Measurements from ENCODE around the gene APOO. TPM values are rescaled to one million over a fixed set of nuclear protein-coding genes. Genes with fewer than 3 reads are reported as not detected.

The APOO gene
- polyA plus RNA-seq, 2 of the 4 experiments (the other 2 are of a cell fraction), result 33.5 to 59.4 TPM

DNA sequence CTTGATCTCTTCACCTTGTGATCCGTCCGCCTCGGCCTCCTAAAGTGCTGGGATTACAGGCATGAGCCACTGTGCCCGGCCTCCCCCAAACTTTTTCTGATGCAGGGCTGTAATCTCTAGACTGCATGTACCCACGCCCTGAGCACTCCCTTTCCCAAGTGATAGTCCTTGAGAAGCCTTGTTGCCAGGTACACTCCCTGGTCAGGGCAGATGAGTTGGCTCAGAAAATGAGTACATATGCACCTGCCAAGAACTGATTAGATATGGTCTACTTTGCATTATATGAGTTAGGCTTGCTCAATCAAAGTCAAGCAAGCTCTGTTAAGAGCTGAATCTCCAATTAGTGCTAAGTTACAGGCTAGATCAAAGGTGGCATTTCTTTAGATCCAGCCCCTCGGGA lies 20.3 kb downstream of the APOO start:
- TF ChIP-seq KDM5A (IDR thresholded peaks at IDR 0.05), result no peak
- no peak for TF ChIP-seq FOSL2 (IDR thresholded peaks at IDR 0.05)
- no peak for TF ChIP-seq FOSL2 (CRISPR knock-in tag; IDR thresholded peaks at IDR 0.05)
- TF ChIP-seq TP53 (CRISPR knock-in tag; IDR thresholded peaks at IDR 0.05), result no peak
- no peak for TF ChIP-seq KDM1A (IDR thresholded peaks at IDR 0.05; ENCODE audit: low read depth)
- TF ChIP-seq SMC3 (IDR thresholded peaks at IDR 0.05), result no peak
- peak overlapping the region; percentile 88 to 97 for H3K27ac ChIP-seq
- CTCF ChIA-PET, result interaction anchor here (3.0 to 3.4 kb wide), 2 partner anchors 14 to 105 kb away, joined by 21 to 32 read pairs; partner anchors contain the start of gene SAT1
- WGBS (ENCODE audit: missing lambda C conversion rate), result 85% methylated on average over 2 of the region's 6 CpGs
- FAIRE-seq, result no peak
- H3K4me1 ChIP-seq, result peaks cover 76% of the 10 kb centered on the region
- H3K9me3 ChIP-seq, result no peaks in the 10 kb centered on the region
- no peak for ATAC-seq
- POLR2A ChIA-PET, result interaction anchor here (2.9 kb wide), 1 partner anchor 104 kb away, joined by 46 read pairs; the partner anchor contains the start of gene SAT1
- H3K4me2 ChIP-seq, result no peak overlapping the region
- H3K4me3 ChIP-seq, result no peak overlapping the region
- no peak for DNase-seq (ENCODE audit: low read depth in 1 of 2, low spot score in 1 of 2)

DNA sequence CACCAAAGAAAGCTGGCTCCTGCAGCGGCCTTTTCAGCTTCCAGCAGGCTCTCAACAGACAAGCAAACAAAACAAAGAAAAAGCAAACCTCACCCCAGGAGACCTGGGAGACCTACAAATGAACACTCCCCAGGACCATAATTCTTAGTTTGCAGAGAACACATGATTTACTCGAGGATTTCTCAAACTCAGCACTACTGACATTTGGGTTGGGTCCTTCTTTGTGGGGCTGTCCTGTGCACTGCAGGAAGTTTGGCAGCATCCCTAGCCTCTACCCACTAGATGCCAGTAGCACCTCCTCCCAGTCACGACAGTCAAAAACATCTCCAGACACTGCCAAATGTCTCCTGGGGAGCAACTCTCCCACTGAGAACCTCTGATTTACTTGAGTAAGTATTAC lies 21.9 kb downstream of the APOO start:
- H3K4me2 ChIP-seq, result peak overlapping the region; percentile 62
- H3K9me3 ChIP-seq, result no peaks in the 10 kb centered on the region
- ChIA-PET CTCF (interaction anchor here (1.1 to 3.8 kb wide), 4 partner anchors 16 to 107 kb away, joined by 3 to 29 read pairs (median 5); partner anchors contain the start of gene SAT1), POLR2A (interaction anchor here (0.8 to 2.8 kb wide), 2 partner anchors 16 to 103 kb away, joined by 4 to 12 read pairs; partner anchors contain the start of gene SAT1)
- H3K4me1 ChIP-seq, result peaks cover 81% of the 10 kb centered on the region
- ATAC-seq (peak in 1 of 2 experiments; percentile 8; a peak in 2 of 6 replicates), FAIRE-seq (peak; percentile 59), DNase-seq (ENCODE audit: low read depth in 1 of 2, low spot score in 1 of 2) (peak in 1 of 2 experiments; percentile 59)
- peak overlapping the region; percentile 88 to 97 for H3K27ac ChIP-seq
- H3K4me3 ChIP-seq, result no peak overlapping the region
- 12% methylated on average over 3 of the region's 3 CpGs for WGBS (ENCODE audit: missing lambda C conversion rate)
- TF ChIP-seq JUN (IDR thresholded peaks at IDR 0.05), result 0 out of 5 replicates have a peak, but pooled peaks of 1 of the 2 experiments have one; percentile 15
- no peak for TF ChIP-seq SREBF2 (IDR thresholded peaks at IDR 0.05)
- no peak for TF ChIP-seq HDAC2 (IDR thresholded peaks at IDR 0.05)
- no peak for TF ChIP-seq KDM1A (IDR thresholded peaks at IDR 0.05; ENCODE audit: low read depth)
- TF ChIP-seq, protein P1, sequence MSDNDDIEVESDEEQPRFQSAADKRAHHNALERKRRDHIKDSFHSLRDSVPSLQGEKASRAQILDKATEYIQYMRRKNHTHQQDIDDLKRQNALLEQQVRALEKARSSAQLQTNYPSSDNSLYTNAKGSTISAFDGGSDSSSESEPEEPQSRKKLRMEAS (IDR thresholded peaks at IDR 0.05), result 0 out of 2 replicates have a peak, but pooled peaks have one; percentile 27
- TF ChIP-seq ZC3H11A (IDR thresholded peaks at IDR 0.05), result no peak
- no peak for TF ChIP-seq FOSB (CRISPR knock-in tag; IDR thresholded peaks at IDR 0.05)
- TF ChIP-seq HEYL (CRISPR knock-in tag; IDR thresholded peaks at IDR 0.05), result no peak
- no peak for TF ChIP-seq HOXB13 (CRISPR knock-in tag; IDR thresholded peaks at IDR 0.05; ENCODE audit: low read depth)
- TF ChIP-seq, protein P2, sequence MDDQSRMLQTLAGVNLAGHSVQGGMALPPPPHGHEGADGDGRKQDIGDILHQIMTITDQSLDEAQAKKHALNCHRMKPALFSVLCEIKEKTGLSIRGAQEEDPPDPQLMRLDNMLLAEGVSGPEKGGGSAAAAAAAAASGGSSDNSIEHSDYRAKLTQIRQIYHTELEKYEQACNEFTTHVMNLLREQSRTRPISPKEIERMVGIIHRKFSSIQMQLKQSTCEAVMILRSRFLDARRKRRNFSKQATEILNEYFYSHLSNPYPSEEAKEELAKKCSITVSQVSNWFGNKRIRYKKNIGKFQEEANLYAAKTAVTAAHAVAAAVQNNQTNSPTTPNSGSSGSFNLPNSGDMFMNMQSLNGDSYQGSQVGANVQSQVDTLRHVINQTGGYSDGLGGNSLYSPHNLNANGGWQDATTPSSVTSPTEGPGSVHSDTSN (IDR thresholded peaks at IDR 0.05), result no peak
- TF ChIP-seq KDM5A (IDR thresholded peaks at IDR 0.05), result no peak
- TF ChIP-seq TFCP2L1 (CRISPR knock-in tag; IDR thresholded peaks at IDR 0.05), result no peak
- TF ChIP-seq, protein P3, sequence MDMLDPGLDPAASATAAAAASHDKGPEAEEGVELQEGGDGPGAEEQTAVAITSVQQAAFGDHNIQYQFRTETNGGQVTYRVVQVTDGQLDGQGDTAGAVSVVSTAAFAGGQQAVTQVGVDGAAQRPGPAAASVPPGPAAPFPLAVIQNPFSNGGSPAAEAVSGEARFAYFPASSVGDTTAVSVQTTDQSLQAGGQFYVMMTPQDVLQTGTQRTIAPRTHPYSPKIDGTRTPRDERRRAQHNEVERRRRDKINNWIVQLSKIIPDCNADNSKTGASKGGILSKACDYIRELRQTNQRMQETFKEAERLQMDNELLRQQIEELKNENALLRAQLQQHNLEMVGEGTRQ (IDR thresholded peaks at IDR 0.05), result no peak
- TF ChIP-seq TP53 (CRISPR knock-in tag; IDR thresholded peaks at IDR 0.05), result no peak

DNA sequence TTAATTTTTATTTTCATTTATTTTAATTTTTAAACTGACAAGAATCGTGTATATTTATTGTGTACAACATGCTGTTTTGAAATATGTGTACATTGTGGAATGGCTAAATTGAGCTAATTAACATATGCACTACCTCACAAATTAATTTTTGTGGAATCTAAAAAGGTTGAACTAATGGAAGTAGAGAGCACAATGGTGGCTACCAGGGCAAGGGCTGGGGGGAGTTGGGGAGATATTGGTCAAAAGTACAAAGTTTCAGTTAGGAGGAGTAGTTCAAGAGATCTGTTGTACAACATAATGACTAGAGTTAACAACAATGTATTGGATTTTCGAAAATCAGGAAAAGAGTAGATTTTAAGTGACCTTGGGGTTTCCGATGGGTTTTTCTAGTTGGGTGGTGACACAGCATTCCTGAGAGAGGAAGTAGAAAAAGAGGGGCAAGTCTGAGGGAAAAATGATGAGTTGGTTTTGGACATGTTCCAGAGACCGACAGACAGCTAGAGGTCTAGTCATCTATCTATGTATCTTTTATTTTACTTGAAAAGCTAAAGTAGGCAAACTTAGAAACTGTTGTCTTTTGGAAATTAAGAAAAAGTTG lies 23.2 kb downstream of the APOO start:
- DNase-seq (ENCODE audit: low read depth in 1 of 2, low spot score in 1 of 2), result peak in 1 of 2 experiments; percentile 79
- 3% methylated on average over 4 of the region's 4 CpGs for WGBS (ENCODE audit: missing lambda C conversion rate)
- ChIA-PET CTCF (interaction anchor here (1.7 to 3.8 kb wide), 2 partner anchors 18 to 102 kb away, joined by 6 to 29 read pairs; partner anchors contain the start of gene SAT1), POLR2A (interaction anchor here (0.6 to 2.8 kb wide), 3 partner anchors 17 to 101 kb away, joined by 5 to 22 read pairs (median 12); partner anchors contain the start of gene SAT1)
- no peak for FAIRE-seq
- Histone ChIP-seq H3K4me3 (no peak overlapping the region), H3K27ac (peak overlapping the region; percentile 88 to 97), H3K9me3 (no peaks in the 10 kb centered on the region), H3K4me1 (peaks cover 75% of the 10 kb centered on the region), H3K4me2 (peak overlapping the region; percentile 62)
- ATAC-seq, result peak in 1 of 2 experiments; percentile 8; a peak in 1 of 6 replicates
- no peak for TF ChIP-seq ZFP36 (IDR thresholded peaks at IDR 0.05; ENCODE audit: borderline replicate concordance, partially characterized antibody)
- TF ChIP-seq, protein P4, sequence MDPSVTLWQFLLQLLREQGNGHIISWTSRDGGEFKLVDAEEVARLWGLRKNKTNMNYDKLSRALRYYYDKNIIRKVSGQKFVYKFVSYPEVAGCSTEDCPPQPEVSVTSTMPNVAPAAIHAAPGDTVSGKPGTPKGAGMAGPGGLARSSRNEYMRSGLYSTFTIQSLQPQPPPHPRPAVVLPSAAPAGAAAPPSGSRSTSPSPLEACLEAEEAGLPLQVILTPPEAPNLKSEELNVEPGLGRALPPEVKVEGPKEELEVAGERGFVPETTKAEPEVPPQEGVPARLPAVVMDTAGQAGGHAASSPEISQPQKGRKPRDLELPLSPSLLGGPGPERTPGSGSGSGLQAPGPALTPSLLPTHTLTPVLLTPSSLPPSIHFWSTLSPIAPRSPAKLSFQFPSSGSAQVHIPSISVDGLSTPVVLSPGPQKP (IDR thresholded peaks at IDR 0.05; ENCODE audit: low read depth, low read length), result no peak
- TF ChIP-seq CBX2 (IDR thresholded peaks at IDR 0.05; ENCODE audit: borderline replicate concordance, low read depth), result no peak
- TF ChIP-seq EHF (CRISPR knock-in tag; IDR thresholded peaks at IDR 0.05), result no peak
- 0 out of 5 replicates have a peak, but pooled peaks of 1 of the 2 experiments have one; percentile 21 for TF ChIP-seq EP300 (IDR thresholded peaks at IDR 0.05)
- peak; percentile 26; the same call in 1 of the 2 replicates for TF ChIP-seq NFE2L2 (conservative IDR thresholded peaks at IDR 0.05; ENCODE audit: low read length)
- TF ChIP-seq, protein P5, sequence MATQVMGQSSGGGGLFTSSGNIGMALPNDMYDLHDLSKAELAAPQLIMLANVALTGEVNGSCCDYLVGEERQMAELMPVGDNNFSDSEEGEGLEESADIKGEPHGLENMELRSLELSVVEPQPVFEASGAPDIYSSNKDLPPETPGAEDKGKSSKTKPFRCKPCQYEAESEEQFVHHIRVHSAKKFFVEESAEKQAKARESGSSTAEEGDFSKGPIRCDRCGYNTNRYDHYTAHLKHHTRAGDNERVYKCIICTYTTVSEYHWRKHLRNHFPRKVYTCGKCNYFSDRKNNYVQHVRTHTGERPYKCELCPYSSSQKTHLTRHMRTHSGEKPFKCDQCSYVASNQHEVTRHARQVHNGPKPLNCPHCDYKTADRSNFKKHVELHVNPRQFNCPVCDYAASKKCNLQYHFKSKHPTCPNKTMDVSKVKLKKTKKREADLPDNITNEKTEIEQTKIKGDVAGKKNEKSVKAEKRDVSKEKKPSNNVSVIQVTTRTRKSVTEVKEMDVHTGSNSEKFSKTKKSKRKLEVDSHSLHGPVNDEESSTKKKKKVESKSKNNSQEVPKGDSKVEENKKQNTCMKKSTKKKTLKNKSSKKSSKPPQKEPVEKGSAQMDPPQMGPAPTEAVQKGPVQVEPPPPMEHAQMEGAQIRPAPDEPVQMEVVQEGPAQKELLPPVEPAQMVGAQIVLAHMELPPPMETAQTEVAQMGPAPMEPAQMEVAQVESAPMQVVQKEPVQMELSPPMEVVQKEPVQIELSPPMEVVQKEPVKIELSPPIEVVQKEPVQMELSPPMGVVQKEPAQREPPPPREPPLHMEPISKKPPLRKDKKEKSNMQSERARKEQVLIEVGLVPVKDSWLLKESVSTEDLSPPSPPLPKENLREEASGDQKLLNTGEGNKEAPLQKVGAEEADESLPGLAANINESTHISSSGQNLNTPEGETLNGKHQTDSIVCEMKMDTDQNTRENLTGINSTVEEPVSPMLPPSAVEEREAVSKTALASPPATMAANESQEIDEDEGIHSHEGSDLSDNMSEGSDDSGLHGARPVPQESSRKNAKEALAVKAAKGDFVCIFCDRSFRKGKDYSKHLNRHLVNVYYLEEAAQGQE (IDR thresholded peaks at IDR 0.05), result no peak
- TF ChIP-seq MAFK (IDR thresholded peaks at IDR 0.05; ENCODE audit: partially characterized antibody), result peak; percentile 92
